Transverse colon (tissue), 4 donors: ENCODE data around the gene SLC17A7. TPM values are rescaled to one million over a fixed set of nuclear protein-coding genes. Genes with fewer than 3 reads are reported as not detected.

Source experiments
- DNase-seq: peaks from one replicate; pipeline ENCODE4 v3.0.0-alpha.2; 2019
- H3K27ac ChIP-seq, 4 donors: fragments of 200-600 bp; sonication (generic); 2 replicates each; pipeline ENCODE4 v1.5.1; 2016 to 2018; ENCODE audit warnings: inconsistent platforms in 4 of 4
- H3K27me3 ChIP-seq: fragments of 200-600 bp; sonication (generic); 2 replicates; pipeline ENCODE4 v1.5.1; 2017; ENCODE audit warnings: inconsistent platforms
- H3K36me3 ChIP-seq, 4 donors: fragments of 200-600 bp; sonication (generic); 2 replicates each; pipeline ENCODE4 v1.5.1; 2017 to 2019; ENCODE audit warnings: inconsistent platforms in 4 of 4
- H3K4me1 ChIP-seq, 4 donors: fragments of 200-600 bp; sonication (generic); 2 replicates each; pipeline ENCODE4 v1.5.1; 2017 to 2020; ENCODE audit warnings: inconsistent platforms in 4 of 4
- H3K4me3 ChIP-seq, 4 donors: fragments of 200-600 bp; sonication (generic); 1 replicate in 1 of 4; 2 replicates in 3 of 4; pipeline versions ENCODE4 v1.5.1 to v1.6.1; 2017 to 2019; ENCODE audit warnings: inconsistent platforms in 4 of 4
- H3K9me3 ChIP-seq, 2 donors: fragments of 200-600 bp; sonication (generic); 2 replicates each; pipeline ENCODE4 v1.5.1; 2017 to 2019; ENCODE audit warnings: inconsistent platforms in 2 of 2
- CTCF ChIP-seq, 5 experiments: fragments of 200-600 bp in 3 of 5; fragments of 450-650 bp in 2 of 5; sonication (generic) in 3 of 5; IDR thresholded peaks; 1 replicate in 2 of 5; 2 replicates in 3 of 5; pipeline ENCODE4 v1.5.1; 2016 to 2017; ENCODE audit warnings: antibody characterized with exemption in 5 of 5, inconsistent platforms in 3 of 5, mild to moderate bottlenecking in 2 of 5, moderate library complexity in 1 of 5
- EP300 ChIP-seq: sonication (generic); formaldehyde crosslinking; IDR thresholded peaks from one replicate; pipeline ENCODE4 v1.6.1; 2017; ENCODE audit warnings: antibody characterized with exemption, low read depth
- POLR2A ChIP-seq: fragments of 450-650 bp; IDR thresholded peaks from one replicate; pipeline ENCODE4 v1.6.1; 2016; ENCODE audit warnings: antibody characterized with exemption, mild to moderate bottlenecking, moderate library complexity
- POLR2AphosphoS5 ChIP-seq, 3 donors: sonication (generic); formaldehyde crosslinking; IDR thresholded peaks; one replicate each; pipeline ENCODE4 v1.6.1; 2016; ENCODE audit warnings: antibody characterized with exemption in 3 of 3
- WGBS, 2 donors: methylation state at CpG; one replicate each; pipeline ENCODE4 v1.1.5; 2018; ENCODE audit warnings: low coverage in 1 of 2; 5-methylcytosine and 5-hydroxymethylcytosine counted together
- in situ Hi-C, 4 donors: fragments of 200-750 bp; cut with MboI; loops; one replicate each; pipeline versions ENCODE4 v1.15.0 to v1.15.1; 2017; ENCODE audit warnings: low sequenced_read_pairs in 3 of 4, low pct_ligation_motif_present in 1 of 4, low pct_unique_long_range_greater_than_20kb in 1 of 4
- intact Hi-C: fragments of 100-400 bp; cut with DNase I; formaldehyde crosslinking; loops from one replicate; pipeline ENCODE4 v1.15.1; 2023; ENCODE audit warnings: low total_unique reads
- total RNA-seq, 4 donors: library from RNA; depleted of rRNA; stranded (reverse); fragments of >200 nt; gene quantifications; one replicate each; pipeline ENCODE4 v1.1.0, GENCODE V29; 2016

Gene SLC17A7
- total RNA-seq, 4 donors from 2014 or later = 0.55 to 1.1 TPM; not detected in 2

- DNase-seq = no peak
- intact Hi-C loops = no loop called here
- in situ Hi-C loops = no loop called here
- Histone ChIP-seq H3K36me3 (no peaks in the 10 kb centered on the region), H3K4me3 (no peak overlapping the region), H3K27ac (no peak overlapping the region), H3K27me3 (peaks cover 73% of the 10 kb centered on the region), H3K9me3 (no peaks in the 10 kb centered on the region), H3K4me1 (peaks cover under 1 to 9% (median 4%) of the 10 kb centered on the region in 4 donors)
- WGBS, 2 donors = 17 to 58% methylated on average over 1 to 7 of the region's 7 CpGs
- no peak for TF ChIP-seq EP300
- TF ChIP-seq CTCF (IDR thresholded peaks at IDR 0.05) = no peak
- no peak for TF ChIP-seq POLR2AphosphoS5 (IDR thresholded peaks at IDR 0.05)
- TF ChIP-seq POLR2A = no peak
Observed at GRCh38 chr19:49417088-49417487, 24.2 kb downstream of the SLC17A7 start.

GRCh38 chr19:49415810-49416200 is 25.5 kb downstream of the SLC17A7 start:
- WGBS, 2 donors = 81% methylated on average over 2 of the region's 2 CpGs
- peaks cover 60% of the 10 kb centered on the region for H3K27me3 ChIP-seq
- H3K36me3 ChIP-seq = no peaks in the 10 kb centered on the region
- DNase-seq = no peak
- in situ Hi-C loops = no loop called here
- no peak overlapping the region for H3K4me3 ChIP-seq
- intact Hi-C loops = no loop called here
- H3K27ac ChIP-seq = no peak overlapping the region
- peaks cover 0 to 1% (median 0%) of the 10 kb centered on the region in 4 donors for H3K4me1 ChIP-seq
- H3K9me3 ChIP-seq = no peaks in the 10 kb centered on the region
- TF ChIP-seq EP300 (no peak), POLR2A (no peak), CTCF (IDR thresholded peaks at IDR 0.05) (no peak), POLR2AphosphoS5 (IDR thresholded peaks at IDR 0.05) (no peak)

GRCh38 chr19:49415102-49415809 is 26.1 kb downstream of the SLC17A7 start:
- H3K36me3 ChIP-seq = no peaks in the 10 kb centered on the region
- intact Hi-C loops = no loop called here
- peaks cover 55% of the 10 kb centered on the region for H3K27me3 ChIP-seq
- TF ChIP-seq POLR2A (no peak), CTCF (IDR thresholded peaks at IDR 0.05) (no peak), EP300 (no peak), POLR2AphosphoS5 (IDR thresholded peaks at IDR 0.05) (no peak)
- 58% methylated on average over 15 of the region's 15 CpGs; no CpG with 5 or more reads in 1 of the 2 donors for WGBS, 2 donors
- no peaks in the 10 kb centered on the region for H3K9me3 ChIP-seq
- in situ Hi-C loops = no loop called here
- H3K27ac ChIP-seq = no peak overlapping the region
- H3K4me1 ChIP-seq = no peaks in the 10 kb centered on the region
- DNase-seq = no peak
- no peak overlapping the region for H3K4me3 ChIP-seq

- Histone ChIP-seq H3K36me3 (no peaks in the 10 kb centered on the region), H3K9me3 (no peaks in the 10 kb centered on the region), H3K27me3 (peaks cover 45% of the 10 kb centered on the region), H3K4me1 (peaks cover 0 to 8% (median 0%) of the 10 kb centered on the region in 4 donors), H3K4me3 (no peak overlapping the region), H3K27ac (no peak overlapping the region)
- TF ChIP-seq POLR2AphosphoS5 (IDR thresholded peaks at IDR 0.05) (no peak), EP300 (no peak), POLR2A (no peak)
- no peak for DNase-seq
- 79% methylated on average over 3 of the region's 3 CpGs; no CpG with 5 or more reads in 1 of the 2 donors for WGBS, 2 donors
- intact Hi-C loops = no loop called here
- in situ Hi-C loops = no loop called here
Observed at GRCh38 chr19:49414256-49414655, 27.1 kb downstream of the SLC17A7 start.
